Liver (tissue), 3 donors: Measurements from ENCODE around the gene TNF.

ENCODE experiments used
- EGR1 ChIP-seq, 2 donors: IDR thresholded peaks; 2 replicates each; pipeline ENCODE4 v1.6.1; 2016 to 2018; ENCODE audit warnings: antibody characterized with exemption in 2 of 2, low read depth in 2 of 2
- FOXA2 ChIP-seq: IDR thresholded peaks from 2 replicates; pipeline ENCODE4 v1.6.1; 2016; ENCODE audit warnings: antibody characterized with exemption
- GABPA ChIP-seq, 2 donors: IDR thresholded peaks in 1 of 2; conservative IDR thresholded peaks in 1 of 2; 2 replicates each; pipeline ENCODE4 v1.6.1; 2016; ENCODE audit warnings: antibody characterized with exemption in 2 of 2, mild to moderate bottlenecking in 1 of 2, moderate library complexity in 1 of 2
- HNF4A ChIP-seq, 2 donors: conservative IDR thresholded peaks; 2 replicates each; pipeline ENCODE4 v1.6.1; 2016; ENCODE audit warnings: antibody characterized with exemption in 2 of 2, mild to moderate bottlenecking in 2 of 2
- RAD21 ChIP-seq, 2 donors: IDR thresholded peaks; 2 replicates each; pipeline ENCODE4 v1.6.1; 2016; ENCODE audit warnings: antibody characterized with exemption in 2 of 2, mild to moderate bottlenecking in 2 of 2
- RXRA ChIP-seq, 2 donors: IDR thresholded peaks; 2 replicates each; pipeline ENCODE4 v1.6.1; 2017 to 2018; ENCODE audit warnings: antibody characterized with exemption in 2 of 2, mild to moderate bottlenecking in 1 of 2
- SP1 ChIP-seq: IDR thresholded peaks from 2 replicates; pipeline ENCODE4 v1.6.1; 2018; ENCODE audit warnings: antibody characterized with exemption, mild to moderate bottlenecking
- TAF1 ChIP-seq: conservative IDR thresholded peaks from 2 replicates; pipeline ENCODE4 v1.6.1; 2016; ENCODE audit warnings: antibody characterized with exemption, mild to moderate bottlenecking
- TF ChIP-seq, protein P1 (sequence below): fragments of 150-350 bp; IDR thresholded peaks from 2 replicates; pipeline ENCODE4 v1.5.1; 2017; ENCODE audit warnings: improper control_type of control experiment, low read depth, low read length; ENCODE audit not compliant: missing input control
- TF ChIP-seq, protein P2 (sequence below): IDR thresholded peaks from 2 replicates; pipeline ENCODE4 v1.6.1; 2016; ENCODE audit warnings: antibody characterized with exemption
- TF ChIP-seq, protein P3 (sequence below): IDR thresholded peaks from 2 replicates; pipeline ENCODE4 v1.6.1; 2016; ENCODE audit warnings: antibody characterized with exemption
- TF ChIP-seq, protein P4 (sequence below): IDR thresholded peaks from 2 replicates; pipeline ENCODE4 v1.6.1; 2016; ENCODE audit warnings: antibody characterized with exemption, mild to moderate bottlenecking
- TF ChIP-seq, protein P5 (sequence below): IDR thresholded peaks from 2 replicates; pipeline ENCODE4 v1.6.1; 2016; ENCODE audit warnings: antibody characterized with exemption
- donor health status: healthy.
- donor health status: healthy.

DNA sequence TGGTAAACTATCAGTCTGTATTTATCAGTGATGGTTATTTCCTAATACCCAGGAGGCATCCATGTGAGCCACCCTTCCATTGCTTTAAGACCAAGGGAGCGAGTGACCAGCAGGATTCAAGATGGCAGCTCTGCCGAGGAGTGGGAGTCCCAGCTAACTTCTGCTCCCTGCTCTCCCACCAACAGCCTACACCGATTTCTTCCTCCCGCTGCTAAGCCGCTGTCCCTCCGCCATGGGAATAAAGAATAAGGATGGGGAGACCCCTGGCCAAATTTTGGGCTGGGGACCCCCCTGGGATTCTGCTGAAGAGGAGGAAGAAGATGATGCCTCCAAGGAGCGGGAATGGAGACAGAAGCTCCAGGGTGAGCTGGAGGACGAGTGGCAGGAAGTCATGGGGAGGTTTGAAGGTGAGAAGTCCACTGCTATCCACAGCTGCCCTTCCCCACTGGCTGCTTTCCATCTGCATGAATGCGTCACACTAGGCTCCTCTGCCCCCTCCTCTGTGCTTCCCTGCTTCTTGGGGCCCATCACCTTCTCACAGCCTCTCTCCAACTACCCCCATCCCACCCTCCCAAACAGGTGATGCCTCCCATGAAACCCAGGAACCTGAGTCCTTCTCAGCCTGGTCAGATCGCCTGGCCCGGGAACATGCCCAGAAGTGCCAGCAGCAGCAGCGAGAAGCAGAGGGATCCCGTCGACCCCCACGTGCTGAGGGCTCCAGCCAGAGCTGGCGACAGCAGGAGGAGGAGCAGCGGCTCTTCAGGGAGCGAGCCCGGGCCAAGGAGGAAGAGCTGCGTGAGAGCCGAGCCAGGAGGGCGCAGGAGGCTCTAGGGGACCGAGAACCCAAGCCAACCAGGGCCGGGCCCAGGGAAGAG is 17.7 kb upstream of the TNF start:
- TF ChIP-seq, protein P1, sequence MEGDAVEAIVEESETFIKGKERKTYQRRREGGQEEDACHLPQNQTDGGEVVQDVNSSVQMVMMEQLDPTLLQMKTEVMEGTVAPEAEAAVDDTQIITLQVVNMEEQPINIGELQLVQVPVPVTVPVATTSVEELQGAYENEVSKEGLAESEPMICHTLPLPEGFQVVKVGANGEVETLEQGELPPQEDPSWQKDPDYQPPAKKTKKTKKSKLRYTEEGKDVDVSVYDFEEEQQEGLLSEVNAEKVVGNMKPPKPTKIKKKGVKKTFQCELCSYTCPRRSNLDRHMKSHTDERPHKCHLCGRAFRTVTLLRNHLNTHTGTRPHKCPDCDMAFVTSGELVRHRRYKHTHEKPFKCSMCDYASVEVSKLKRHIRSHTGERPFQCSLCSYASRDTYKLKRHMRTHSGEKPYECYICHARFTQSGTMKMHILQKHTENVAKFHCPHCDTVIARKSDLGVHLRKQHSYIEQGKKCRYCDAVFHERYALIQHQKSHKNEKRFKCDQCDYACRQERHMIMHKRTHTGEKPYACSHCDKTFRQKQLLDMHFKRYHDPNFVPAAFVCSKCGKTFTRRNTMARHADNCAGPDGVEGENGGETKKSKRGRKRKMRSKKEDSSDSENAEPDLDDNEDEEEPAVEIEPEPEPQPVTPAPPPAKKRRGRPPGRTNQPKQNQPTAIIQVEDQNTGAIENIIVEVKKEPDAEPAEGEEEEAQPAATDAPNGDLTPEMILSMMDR, result no peak
- TF ChIP-seq RAD21 (IDR thresholded peaks at IDR 0.05) (no peak), SP1 (no peak), RXRA (IDR thresholded peaks at IDR 0.05) (no peak), GABPA (IDR thresholded peaks at IDR 0.05 in 1 of 2, conservative IDR thresholded peaks at IDR 0.05 in 1 of 2) (no peak), FOXA2 (no peak), EGR1 (IDR thresholded peaks at IDR 0.05; ENCODE audit: low read depth in 2 of 2) (no peak), TAF1 (no peak), HNF4A (conservative IDR thresholded peaks at IDR 0.05) (no peak)
- TF ChIP-seq, protein P2, sequence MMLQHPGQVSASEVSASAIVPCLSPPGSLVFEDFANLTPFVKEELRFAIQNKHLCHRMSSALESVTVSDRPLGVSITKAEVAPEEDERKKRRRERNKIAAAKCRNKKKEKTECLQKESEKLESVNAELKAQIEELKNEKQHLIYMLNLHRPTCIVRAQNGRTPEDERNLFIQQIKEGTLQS, result no peak
- TF ChIP-seq, protein P3, sequence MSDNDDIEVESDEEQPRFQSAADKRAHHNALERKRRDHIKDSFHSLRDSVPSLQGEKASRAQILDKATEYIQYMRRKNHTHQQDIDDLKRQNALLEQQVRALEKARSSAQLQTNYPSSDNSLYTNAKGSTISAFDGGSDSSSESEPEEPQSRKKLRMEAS, result no peak
- TF ChIP-seq, protein P4, sequence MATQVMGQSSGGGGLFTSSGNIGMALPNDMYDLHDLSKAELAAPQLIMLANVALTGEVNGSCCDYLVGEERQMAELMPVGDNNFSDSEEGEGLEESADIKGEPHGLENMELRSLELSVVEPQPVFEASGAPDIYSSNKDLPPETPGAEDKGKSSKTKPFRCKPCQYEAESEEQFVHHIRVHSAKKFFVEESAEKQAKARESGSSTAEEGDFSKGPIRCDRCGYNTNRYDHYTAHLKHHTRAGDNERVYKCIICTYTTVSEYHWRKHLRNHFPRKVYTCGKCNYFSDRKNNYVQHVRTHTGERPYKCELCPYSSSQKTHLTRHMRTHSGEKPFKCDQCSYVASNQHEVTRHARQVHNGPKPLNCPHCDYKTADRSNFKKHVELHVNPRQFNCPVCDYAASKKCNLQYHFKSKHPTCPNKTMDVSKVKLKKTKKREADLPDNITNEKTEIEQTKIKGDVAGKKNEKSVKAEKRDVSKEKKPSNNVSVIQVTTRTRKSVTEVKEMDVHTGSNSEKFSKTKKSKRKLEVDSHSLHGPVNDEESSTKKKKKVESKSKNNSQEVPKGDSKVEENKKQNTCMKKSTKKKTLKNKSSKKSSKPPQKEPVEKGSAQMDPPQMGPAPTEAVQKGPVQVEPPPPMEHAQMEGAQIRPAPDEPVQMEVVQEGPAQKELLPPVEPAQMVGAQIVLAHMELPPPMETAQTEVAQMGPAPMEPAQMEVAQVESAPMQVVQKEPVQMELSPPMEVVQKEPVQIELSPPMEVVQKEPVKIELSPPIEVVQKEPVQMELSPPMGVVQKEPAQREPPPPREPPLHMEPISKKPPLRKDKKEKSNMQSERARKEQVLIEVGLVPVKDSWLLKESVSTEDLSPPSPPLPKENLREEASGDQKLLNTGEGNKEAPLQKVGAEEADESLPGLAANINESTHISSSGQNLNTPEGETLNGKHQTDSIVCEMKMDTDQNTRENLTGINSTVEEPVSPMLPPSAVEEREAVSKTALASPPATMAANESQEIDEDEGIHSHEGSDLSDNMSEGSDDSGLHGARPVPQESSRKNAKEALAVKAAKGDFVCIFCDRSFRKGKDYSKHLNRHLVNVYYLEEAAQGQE, result no peak
- TF ChIP-seq, protein P5, sequence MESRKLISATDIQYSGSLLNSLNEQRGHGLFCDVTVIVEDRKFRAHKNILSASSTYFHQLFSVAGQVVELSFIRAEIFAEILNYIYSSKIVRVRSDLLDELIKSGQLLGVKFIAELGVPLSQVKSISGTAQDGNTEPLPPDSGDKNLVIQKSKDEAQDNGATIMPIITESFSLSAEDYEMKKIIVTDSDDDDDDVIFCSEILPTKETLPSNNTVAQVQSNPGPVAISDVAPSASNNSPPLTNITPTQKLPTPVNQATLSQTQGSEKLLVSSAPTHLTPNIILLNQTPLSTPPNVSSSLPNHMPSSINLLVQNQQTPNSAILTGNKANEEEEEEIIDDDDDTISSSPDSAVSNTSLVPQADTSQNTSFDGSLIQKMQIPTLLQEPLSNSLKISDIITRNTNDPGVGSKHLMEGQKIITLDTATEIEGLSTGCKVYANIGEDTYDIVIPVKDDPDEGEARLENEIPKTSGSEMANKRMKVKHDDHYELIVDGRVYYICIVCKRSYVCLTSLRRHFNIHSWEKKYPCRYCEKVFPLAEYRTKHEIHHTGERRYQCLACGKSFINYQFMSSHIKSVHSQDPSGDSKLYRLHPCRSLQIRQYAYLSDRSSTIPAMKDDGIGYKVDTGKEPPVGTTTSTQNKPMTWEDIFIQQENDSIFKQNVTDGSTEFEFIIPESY, result no peak
